Endothelial cell of umbilical vein (primary cell): ENCODE data around the gene FOXK1. TPM values are rescaled to one million over a fixed set of nuclear protein-coding genes. Genes with fewer than 3 reads are reported as not detected.

Experiments
- BruUV-seq: library from RNA; stranded (reverse); fragments of 400-500 nt; replicated peaks from 2 replicates; lab custom pipeline; 2021; lab: Mats Ljungman, UMichigan
- CTCF ChIA-PET: fragments of 300-600, 350-600 bp; sonication (Branson Sonifier 250); formaldehyde crosslinking; loops from one replicate; lab custom pipeline; 2021; ENCODE audit warnings: antibody characterized with exemption, inconsistent platforms; lab: Charles Lee
- POLR2A ChIA-PET: fragments of 300-600, 350-600 bp; sonication (Branson Sonifier 250); formaldehyde crosslinking; loops from one replicate; lab custom pipeline; 2021; ENCODE audit warnings: antibody characterized with exemption, inconsistent platforms; lab: Charles Lee
- DNase-seq: peaks from one replicate; pipeline ENCODE4 v3.0.0-alpha.2; 2011; ENCODE audit warnings: low read depth, low spot score
- FAIRE-seq: peaks from 2 replicates; lab custom pipeline; 2011; peaks lifted over from hg19 to GRCh38; lab: Jason Lieb, UNC
- H2AFZ ChIP-seq: 2 replicates; pipeline ENCODE4 v1.6.0; 2012; ENCODE audit warnings: low read depth, low read length, control low read depth, inconsistent platforms
- H3K27ac ChIP-seq: 2 replicates; pipeline ENCODE4 v1.5.1; 2011; ENCODE audit warnings: low read depth, mild to moderate bottlenecking, control low read depth, low read length, moderate library complexity; ENCODE audit not compliant: insufficient read depth
- H3K27me3 ChIP-seq, 2 experiments: 2 replicates each; pipeline versions ENCODE4 v1.6.0 to v1.6.1; 2011; ENCODE audit warnings: low read length in 2 of 2, mixed read lengths in 1 of 2; ENCODE audit not compliant: control insufficient read depth in 2 of 2, insufficient read depth in 2 of 2
- H3K36me3 ChIP-seq, 2 experiments: 2 replicates in 1 of 2; 3 replicates in 1 of 2; pipeline ENCODE4 v1.5.1; 2011; ENCODE audit warnings: low read length in 2 of 2, mild to moderate bottlenecking in 1 of 2, moderate library complexity in 1 of 2; ENCODE audit not compliant: control insufficient read depth in 2 of 2, insufficient read depth in 2 of 2; ENCODE audit errors: extremely low read depth in 1 of 2
- H3K4me1 ChIP-seq: 3 replicates; pipeline ENCODE4 v1.5.1; 2011; ENCODE audit warnings: mild to moderate bottlenecking, low read length; ENCODE audit not compliant: control insufficient read depth, insufficient read depth; ENCODE audit errors: extremely low read depth
- H3K4me2 ChIP-seq: 2 replicates; pipeline ENCODE4 v1.6.1; 2011; ENCODE audit warnings: low read length, control low read depth, mixed read lengths; ENCODE audit not compliant: insufficient read depth
- H3K4me3 ChIP-seq, 3 experiments: fragments of 200-600 bp in 1 of 3; sonication (generic), shearing (Covaris generic) in 1 of 3; replicated peaks in 1 of 3; 2 replicates each; pipeline ENCODE4 v1.5.1; 2011 to 2016; ENCODE audit warnings: control low read depth in 3 of 3, low read length in 3 of 3, mild to moderate bottlenecking in 2 of 3, inconsistent platforms in 1 of 3, low read depth in 1 of 3, moderate library complexity in 1 of 3; ENCODE audit not compliant: insufficient read depth in 1 of 3
- H3K79me2 ChIP-seq: 2 replicates; pipeline ENCODE4 v1.6.0; 2012; ENCODE audit warnings: low read length, inconsistent platforms; ENCODE audit not compliant: control insufficient read depth, insufficient read depth
- H3K9ac ChIP-seq: replicated peaks from 2 replicates; pipeline ENCODE3; 2011; ENCODE audit warnings: low read length, control low read depth; ENCODE audit not compliant: insufficient read depth; ENCODE audit errors: extremely low read depth
- H3K9me1 ChIP-seq: replicated peaks from 3 replicates; pipeline ENCODE4 v1.6.0; 2011; ENCODE audit warnings: mild to moderate bottlenecking, low read length; ENCODE audit not compliant: control insufficient read depth, insufficient read depth; ENCODE audit errors: extremely low read depth
- H3K9me3 ChIP-seq: replicated peaks from 2 replicates; pipeline ENCODE4 v1.5.1; 2012; ENCODE audit warnings: low read length, inconsistent platforms; ENCODE audit not compliant: control insufficient read depth, insufficient read depth
- H4K20me1 ChIP-seq: replicated peaks from 2 replicates; pipeline ENCODE3; 2011; ENCODE audit warnings: mild to moderate bottlenecking, low read length; ENCODE audit not compliant: control insufficient read depth, insufficient read depth; ENCODE audit errors: extremely low read depth
- EZH2 ChIP-seq: IDR thresholded peaks from 2 replicates; pipeline ENCODE4 v1.6.1; 2012; ENCODE audit warnings: borderline replicate concordance, low read depth, mild to moderate bottlenecking, moderate library complexity, low read length, inconsistent platforms; ENCODE audit not compliant: severe bottlenecking
- FOS ChIP-seq: IDR thresholded peaks from 2 replicates; pipeline ENCODE4 v1.6.1; 2011; ENCODE audit warnings: mild to moderate bottlenecking, low read length, moderate library complexity, borderline replicate concordance; ENCODE audit not compliant: insufficient read depth
- GATA2 ChIP-seq: IDR thresholded peaks from 2 replicates; pipeline ENCODE4 v1.7.0; 2011; ENCODE audit warnings: low read depth, mild to moderate bottlenecking, moderate library complexity, mixed read lengths, low read length; ENCODE audit not compliant: insufficient read length, insufficient read depth
- JUN ChIP-seq: IDR thresholded peaks from 2 replicates; pipeline ENCODE4 v1.6.1; 2011; ENCODE audit warnings: borderline replicate concordance, low read depth; ENCODE audit not compliant: insufficient read length, insufficient read depth
- MAX ChIP-seq: IDR thresholded peaks from 2 replicates; pipeline ENCODE4 v1.6.1; 2011; ENCODE audit not compliant: insufficient read depth, insufficient read length
- MYC ChIP-seq: IDR thresholded peaks from one replicate; pipeline ENCODE4 v1.6.1; 2011; ENCODE audit warnings: mild to moderate bottlenecking, low read depth, low read length
- POLR2A ChIP-seq: IDR thresholded peaks from 2 replicates; pipeline ENCODE4 v1.6.1; 2012; ENCODE audit warnings: low read depth, mild to moderate bottlenecking, control low read depth, low read length
- POLR2AphosphoS5 ChIP-seq: IDR thresholded peaks from 2 replicates; pipeline ENCODE4 v1.6.1; 2012; ENCODE audit warnings: low read depth, mild to moderate bottlenecking, control low read depth, low read length, moderate library complexity; ENCODE audit not compliant: insufficient read depth
- dilution Hi-C: fragments of 300-500 bp; cut with MboI; formaldehyde crosslinking; loops from one replicate; pipeline ENCODE4 v1.15.0; 2019; ENCODE audit warnings: low sequenced_read_pairs; ENCODE audit not compliant: extremely low pct_ligation_motif_present
- intact Hi-C: fragments of 100-400 bp; cut with micrococcal nuclease; formaldehyde crosslinking; loops from one replicate; pipeline ENCODE4 v1.10.0; 2022
- polyA plus RNA-seq, 4 experiments: library from polyadenylated mRNA; depleted of rRNA in 3 of 4; stranded (reverse) in 3 of 4; unstranded in 1 of 4; fragments of >200 nt; gene quantifications; 2 replicates each; pipeline versions ENCODE4 v1.2.1 to v1.2.3, GENCODE V29; 2011 to 2012; ENCODE audit warnings: missing spikeins in 1 of 4
- total RNA-seq: library from RNA; stranded (reverse); gene quantifications from 2 replicates; pipeline ENCODE4 v1.2.3, GENCODE V29; 2021
- TF ChIP-seq, protein P1 (sequence below), 2 donors: IDR thresholded peaks; 1 replicate in 1 of 2; 2 replicates in 1 of 2; pipeline ENCODE4 v1.5.1; 2011; ENCODE audit warnings: low read length in 2 of 2, mild to moderate bottlenecking in 2 of 2, moderate library complexity in 2 of 2, control low read depth in 1 of 2, inconsistent platforms in 1 of 2, low read depth in 1 of 2; ENCODE audit not compliant: insufficient read depth in 1 of 2; ENCODE audit errors: extremely low read depth in 1 of 2

FOXK1 gene
- total and polyA plus RNA-seq, 2 donors (not counting 3 experiments of a cell fraction or from before 2014, with no cell fraction given) = 8.0 to 52.1 TPM

DNA sequence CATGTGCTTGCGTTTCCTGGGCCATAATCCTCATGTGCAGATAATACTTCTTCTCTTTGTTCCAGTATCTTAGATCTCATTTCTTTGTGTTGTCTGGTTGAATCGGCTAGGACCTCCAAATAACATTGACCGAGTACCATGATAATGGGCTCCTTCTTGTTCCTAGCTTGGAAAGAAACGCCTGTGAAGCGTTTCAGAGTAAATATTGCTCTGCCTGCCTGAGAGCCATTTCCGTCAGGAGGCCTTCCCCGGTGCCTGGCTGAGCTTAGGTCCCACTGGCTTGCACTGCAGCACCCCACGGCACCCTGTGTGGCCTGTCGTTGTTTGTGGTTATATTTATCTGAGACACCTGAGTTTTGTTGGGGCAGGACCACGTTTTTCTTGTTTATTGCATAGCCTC is 17.7 kb downstream of the FOXK1 start:
- peak overlapping the region; percentile 64 for H3K27ac ChIP-seq
- peaks cover 88% of the 10 kb centered on the region for H3K79me2 ChIP-seq
- peak overlapping the region; percentile 17 for H3K9ac ChIP-seq
- POLR2A ChIA-PET = no interaction called here
- dilution Hi-C loops = no loop called here
- CTCF ChIA-PET = interaction anchor here (1.2 to 2.3 kb wide), 8 partner anchors 8 to 56 kb away, joined by 3 to 14 read pairs (median 5); partner anchors contain the start of gene FOXK1
- H3K9me1 ChIP-seq = no peaks in the 10 kb centered on the region
- no TSS peak for BruUV-seq
- H4K20me1 ChIP-seq = no peaks in the 10 kb centered on the region
- FAIRE-seq (no peak), DNase-seq (no peak)
- no peak overlapping the region for H3K4me2 ChIP-seq
- H3K36me3 ChIP-seq = no peaks in the 10 kb centered on the region
- no peak overlapping the region for H2AFZ ChIP-seq
- no peak for TF ChIP-seq MAX
- TF ChIP-seq POLR2A = no peak
- no peak for TF ChIP-seq GATA2
- no peak for TF ChIP-seq JUN
- TF ChIP-seq POLR2AphosphoS5 = no peak
- TF ChIP-seq FOS = no peak
- TF ChIP-seq, protein P1, sequence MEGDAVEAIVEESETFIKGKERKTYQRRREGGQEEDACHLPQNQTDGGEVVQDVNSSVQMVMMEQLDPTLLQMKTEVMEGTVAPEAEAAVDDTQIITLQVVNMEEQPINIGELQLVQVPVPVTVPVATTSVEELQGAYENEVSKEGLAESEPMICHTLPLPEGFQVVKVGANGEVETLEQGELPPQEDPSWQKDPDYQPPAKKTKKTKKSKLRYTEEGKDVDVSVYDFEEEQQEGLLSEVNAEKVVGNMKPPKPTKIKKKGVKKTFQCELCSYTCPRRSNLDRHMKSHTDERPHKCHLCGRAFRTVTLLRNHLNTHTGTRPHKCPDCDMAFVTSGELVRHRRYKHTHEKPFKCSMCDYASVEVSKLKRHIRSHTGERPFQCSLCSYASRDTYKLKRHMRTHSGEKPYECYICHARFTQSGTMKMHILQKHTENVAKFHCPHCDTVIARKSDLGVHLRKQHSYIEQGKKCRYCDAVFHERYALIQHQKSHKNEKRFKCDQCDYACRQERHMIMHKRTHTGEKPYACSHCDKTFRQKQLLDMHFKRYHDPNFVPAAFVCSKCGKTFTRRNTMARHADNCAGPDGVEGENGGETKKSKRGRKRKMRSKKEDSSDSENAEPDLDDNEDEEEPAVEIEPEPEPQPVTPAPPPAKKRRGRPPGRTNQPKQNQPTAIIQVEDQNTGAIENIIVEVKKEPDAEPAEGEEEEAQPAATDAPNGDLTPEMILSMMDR (IDR thresholded peaks at IDR 0.05; ENCODE audit: extremely low read depth in 1 of 2, insufficient read depth in 1 of 2, low read depth in 1 of 2, low read length in 2 of 2) = no peak
- no peak for TF ChIP-seq EZH2
- TF ChIP-seq MYC = no peak
- H3K4me1 ChIP-seq = peaks cover 18% of the 10 kb centered on the region
- no peak overlapping the region for H3K4me3 ChIP-seq
- no peaks in the 10 kb centered on the region for H3K9me3 ChIP-seq
- no peaks in the 10 kb centered on the region for H3K27me3 ChIP-seq
- intact Hi-C loops = no loop called here
